GM18526 (cell line): ENCODE data around the gene CD109.

ENCODE experiments used
- POLR2A ChIP-seq: IDR thresholded peaks from 3 replicates; pipeline ENCODE4 v1.6.1; 2011; ENCODE audit not compliant: insufficient read length; ENCODE audit errors: extremely low read depth

The CD109 gene

GRCh38 chr6:73857341-73857890 lies 161.4 kb downstream of the CD109 start:
- no peak for TF ChIP-seq POLR2A

- no peak for TF ChIP-seq POLR2A
These were observed 162.4 kb downstream of the CD109 start for GRCh38 chr6:73858376-73858775.

GRCh38 chr6:73860303-73860702 lies 164.3 kb downstream of the CD109 start:
- TF ChIP-seq POLR2A, result no peak

- no peak for TF ChIP-seq POLR2A
These were observed 170.3 kb downstream of the CD109 start for GRCh38 chr6:73866305-73866704.

- TF ChIP-seq POLR2A, result no peak
These were observed 171.4 kb downstream of the CD109 start for GRCh38 chr6:73867411-73867810.

GRCh38 chr6:73870907-73871306 lies 174.9 kb downstream of the CD109 start:
- TF ChIP-seq POLR2A, result no peak

- TF ChIP-seq POLR2A, result no peak
These were observed 177.1 kb downstream of the CD109 start for GRCh38 chr6:73873081-73873480.
